Lung microvascular endothelial cell (primary cell): Measurements from ENCODE around the gene CCNA2. TPM values are rescaled to one million over a fixed set of nuclear protein-coding genes. Genes with fewer than 3 reads are reported as not detected.

Source experiments
- DNase-seq, 2 donors: peaks; one replicate each; pipeline versions ENCODE4 v3.0.0 to v3.0.0-alpha.2; 2010; ENCODE audit warnings: low read depth in 2 of 2
- total RNA-seq: library from RNA; depleted of rRNA; stranded (reverse); fragments of >200 nt; gene quantifications from 2 replicates; pipeline ENCODE4 v1.2.1, GENCODE V29; 2014

CCNA2 gene
- total RNA-seq, 1 donor from 2014 or later, result 7.3 TPM

GRCh38 chr4:121776610-121777401 is 46.9 kb downstream of the CCNA2 start:
- no peak for DNase-seq

GRCh38 chr4:121773883-121774282 is 49.8 kb downstream of the CCNA2 start:
- no peak for DNase-seq

GRCh38 chr4:121771869-121772268 is 51.8 kb downstream of the CCNA2 start:
- no peak for DNase-seq

GRCh38 chr4:121769341-121769740 is 54.3 kb downstream of the CCNA2 start:
- no peak for DNase-seq

- no peak for DNase-seq
These were observed 56.5 kb downstream of the CCNA2 start for GRCh38 chr4:121767166-121767565.

Other genes with a start within 250 kb of the CCNA2 start
- gene ANXA5, start 126.9 kb downstream of the CCNA2 start, total RNA-seq, result 364 and 402 TPM in 2 replicates
- 0.40 and 0.65 TPM in 2 replicates for gene SMIM43, start 58.7 kb downstream of the CCNA2 start, total RNA-seq
- 23.0 and 29.2 TPM in 2 replicates for gene EXOSC9, start 22.6 kb downstream of the CCNA2 start, total RNA-seq
- gene BBS7, start 46.6 kb upstream of the CCNA2 start, total RNA-seq, result 7.3 and 8.5 TPM in 2 replicates
- gene TRPC3, start 128.2 kb upstream of the CCNA2 start, total RNA-seq, result not detected in 2 replicates